MM.1S (cell line): ENCODE results near the gene CCDC30.
"Not testable (repeated sequence)": the region's sequence is repeated elsewhere in the genome, so short reads cannot be mapped to it uniquely, and the experiment has no call there.

Source experiments
- DNase-seq: peaks from one replicate; pipeline ENCODE4 v3.0.0-alpha.2; 2015
- H2AFZ ChIP-seq: fragments of 300-600 bp; sonication (generic); 2 replicates; pipeline ENCODE4 v1.6.0; 2016; ENCODE audit warnings: antibody characterized with exemption, low read length
- H3F3A ChIP-seq: fragments of 300-600 bp; sonication (generic); 2 replicates; pipeline ENCODE4 v1.6.1; 2016; ENCODE audit warnings: mild to moderate bottlenecking, antibody characterized with exemption, low read length, moderate library complexity, mixed read lengths; ENCODE audit not compliant: insufficient read depth
- H3K27ac ChIP-seq: fragments of 300-600 bp; sonication (generic); 2 replicates; pipeline ENCODE4 v1.5.1; 2016; ENCODE audit warnings: mild to moderate bottlenecking, low read length
- H3K27me3 ChIP-seq: fragments of 300-600 bp; sonication (generic); replicated peaks from 2 replicates; pipeline ENCODE4 v1.6.0; 2016; ENCODE audit warnings: low read length; ENCODE audit not compliant: insufficient read depth
- H3K36me3 ChIP-seq: fragments of 300-600 bp; sonication (generic); replicated peaks from 2 replicates; pipeline ENCODE4 v1.6.1; 2016; ENCODE audit warnings: mild to moderate bottlenecking, low read length, mixed read lengths; ENCODE audit not compliant: insufficient read depth
- H3K4me1 ChIP-seq: fragments of 300-600 bp; sonication (generic); 2 replicates; pipeline ENCODE4 v1.6.1; 2016; ENCODE audit warnings: low read length, mixed read lengths
- H3K4me2 ChIP-seq: fragments of 300-600 bp; sonication (generic); 2 replicates; pipeline ENCODE4 v1.6.0; 2016; ENCODE audit warnings: low read depth, low read length
- H3K4me3 ChIP-seq: fragments of 300-600 bp; sonication (generic); 2 replicates; pipeline ENCODE4 v1.5.1; 2016; ENCODE audit warnings: low read length, mixed read lengths
- H3K79me2 ChIP-seq: fragments of 300-600 bp; sonication (generic); 2 replicates; pipeline ENCODE4 v1.6.1; 2016; ENCODE audit warnings: mixed run types, low read length, mixed read lengths
- H3K9ac ChIP-seq: fragments of 300-600 bp; sonication (generic); 2 replicates; pipeline ENCODE4 v1.6.1; 2016; ENCODE audit warnings: low read length, mixed read lengths
- H3K9me2 ChIP-seq: fragments of 300-600 bp; sonication (generic); replicated peaks from 2 replicates; pipeline ENCODE4 v1.6.1; 2016; ENCODE audit warnings: mild to moderate bottlenecking, low read length, mixed read lengths; ENCODE audit not compliant: insufficient read depth
- H3K9me3 ChIP-seq: fragments of 300-600 bp; sonication (generic); replicated peaks from 2 replicates; pipeline ENCODE4 v1.6.1; 2016; ENCODE audit warnings: mild to moderate bottlenecking, low read length, mixed read lengths; ENCODE audit not compliant: insufficient read depth
- H4K20me1 ChIP-seq: fragments of 300-600 bp; sonication (generic); 2 replicates; pipeline ENCODE4 v1.6.1; 2016; ENCODE audit warnings: mild to moderate bottlenecking, low read length, moderate library complexity, mixed read lengths; ENCODE audit not compliant: insufficient read depth
- EZH2 ChIP-seq: fragments of 300-600 bp; sonication (generic); optimal IDR thresholded peaks from 2 replicates; pipeline ENCODE3; 2017; ENCODE audit warnings: low read depth, mild to moderate bottlenecking, antibody characterized with exemption, low read length, mixed read lengths
- EZH2phosphoT487 ChIP-seq: fragments of 300-600 bp; sonication (generic); IDR thresholded peaks from 2 replicates; pipeline ENCODE4 v1.6.1; 2018; ENCODE audit warnings: antibody characterized with exemption, low read length
- TF ChIP-seq, protein P1 (sequence below): fragments of 300-600 bp; sonication (generic); IDR thresholded peaks from 2 replicates; pipeline ENCODE4 v1.5.1; 2016; ENCODE audit warnings: antibody characterized with exemption, low read length, mixed read lengths

CCDC30 gene

DNA sequence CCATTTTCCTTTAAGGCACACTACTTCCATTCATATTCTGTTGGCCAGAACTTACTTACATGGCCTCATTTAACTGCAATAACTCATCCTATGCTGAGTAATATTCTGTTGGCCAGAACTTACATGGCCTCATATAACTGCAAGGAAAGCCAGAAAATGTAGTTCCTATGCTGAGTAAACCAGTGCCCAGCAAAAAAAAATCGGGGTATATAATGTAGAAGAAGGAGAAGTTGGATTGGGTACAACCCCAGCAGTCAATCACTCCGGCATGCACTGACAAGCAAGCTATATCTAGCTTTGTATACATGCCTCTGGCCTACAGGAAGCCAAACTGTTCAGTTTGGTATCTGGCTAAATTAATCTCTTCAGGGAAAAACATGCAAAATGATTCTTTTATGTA lies 155.8 kb downstream of the CCDC30 start:
- no peak overlapping the region for H3K9ac ChIP-seq
- no peaks in the 10 kb centered on the region for H4K20me1 ChIP-seq
- no peaks in the 10 kb centered on the region for H3K9me3 ChIP-seq
- no peak overlapping the region for H3K4me3 ChIP-seq
- no peaks in the 10 kb centered on the region for H3F3A ChIP-seq
- no peaks in the 10 kb centered on the region for H3K4me1 ChIP-seq
- no peak overlapping the region for H3K27ac ChIP-seq
- H3K36me3 ChIP-seq: no peaks in the 10 kb centered on the region
- H3K27me3 ChIP-seq: no peaks in the 10 kb centered on the region
- H3K79me2 ChIP-seq: no peaks in the 10 kb centered on the region
- no peaks in the 10 kb centered on the region for H3K9me2 ChIP-seq
- H3K4me2 ChIP-seq: no peak overlapping the region
- H2AFZ ChIP-seq: no peak overlapping the region
- TF ChIP-seq, protein P1, sequence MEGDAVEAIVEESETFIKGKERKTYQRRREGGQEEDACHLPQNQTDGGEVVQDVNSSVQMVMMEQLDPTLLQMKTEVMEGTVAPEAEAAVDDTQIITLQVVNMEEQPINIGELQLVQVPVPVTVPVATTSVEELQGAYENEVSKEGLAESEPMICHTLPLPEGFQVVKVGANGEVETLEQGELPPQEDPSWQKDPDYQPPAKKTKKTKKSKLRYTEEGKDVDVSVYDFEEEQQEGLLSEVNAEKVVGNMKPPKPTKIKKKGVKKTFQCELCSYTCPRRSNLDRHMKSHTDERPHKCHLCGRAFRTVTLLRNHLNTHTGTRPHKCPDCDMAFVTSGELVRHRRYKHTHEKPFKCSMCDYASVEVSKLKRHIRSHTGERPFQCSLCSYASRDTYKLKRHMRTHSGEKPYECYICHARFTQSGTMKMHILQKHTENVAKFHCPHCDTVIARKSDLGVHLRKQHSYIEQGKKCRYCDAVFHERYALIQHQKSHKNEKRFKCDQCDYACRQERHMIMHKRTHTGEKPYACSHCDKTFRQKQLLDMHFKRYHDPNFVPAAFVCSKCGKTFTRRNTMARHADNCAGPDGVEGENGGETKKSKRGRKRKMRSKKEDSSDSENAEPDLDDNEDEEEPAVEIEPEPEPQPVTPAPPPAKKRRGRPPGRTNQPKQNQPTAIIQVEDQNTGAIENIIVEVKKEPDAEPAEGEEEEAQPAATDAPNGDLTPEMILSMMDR: no peak
- no peak for TF ChIP-seq EZH2
- TF ChIP-seq EZH2phosphoT487: no peak
- no peak for DNase-seq

DNA sequence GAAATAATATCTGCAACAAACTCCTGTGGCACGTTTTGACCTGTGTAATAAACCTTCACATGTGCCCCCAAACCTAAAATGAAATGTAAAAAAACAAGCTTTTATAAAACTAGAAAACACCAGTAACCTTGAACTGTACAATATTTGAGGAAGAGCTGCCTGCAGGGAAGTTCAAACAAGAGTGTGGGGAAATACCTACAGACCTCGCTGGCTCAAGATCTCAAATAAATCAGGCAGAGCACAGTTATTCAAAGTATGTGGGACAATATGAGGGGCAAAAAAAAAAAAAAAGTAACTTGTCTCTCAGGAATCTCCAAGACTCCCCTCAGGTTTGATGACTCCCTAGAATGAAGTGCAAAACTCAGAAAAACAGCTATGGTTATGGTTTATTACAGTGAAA lies 157.2 kb downstream of the CCDC30 start:
- DNase-seq: no peak

DNA sequence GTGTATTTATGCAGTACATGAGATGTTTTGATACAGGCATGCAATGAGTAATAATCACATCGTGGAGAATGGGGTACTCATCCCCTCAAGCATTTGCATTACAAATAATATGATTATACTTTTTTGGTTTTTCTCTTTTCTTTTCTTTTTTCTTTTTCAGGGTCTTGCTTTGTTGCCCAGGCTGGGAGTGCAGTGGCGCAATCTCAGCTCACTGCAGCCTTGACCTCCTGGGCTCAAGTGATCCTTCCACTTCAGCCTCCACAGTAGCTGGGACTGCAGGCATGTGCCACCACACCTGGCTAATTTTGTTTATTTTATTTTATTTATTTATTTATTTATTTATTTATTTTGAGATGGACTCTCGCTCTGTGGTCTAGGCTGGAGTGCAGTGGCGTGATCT lies 158.1 kb downstream of the CCDC30 start:
- H3K36me3 ChIP-seq, DNase-seq, H2AFZ ChIP-seq, H3K9me3 ChIP-seq, H4K20me1 ChIP-seq, H3K27ac ChIP-seq, H3K4me3 ChIP-seq, H3K9me2 ChIP-seq, H3K79me2 ChIP-seq, H3K27me3 ChIP-seq, H3K4me1 ChIP-seq, H3K9ac ChIP-seq, H3K4me2 ChIP-seq, H3F3A ChIP-seq: not testable (repeated sequence)

More for the DNA sequence above, 157.2 kb downstream of the CCDC30 start:
- no peaks in the 10 kb centered on the region for H4K20me1 ChIP-seq
- no peaks in the 10 kb centered on the region for H3F3A ChIP-seq
- H3K27me3 ChIP-seq: no peaks in the 10 kb centered on the region
- H3K27ac ChIP-seq: no peak overlapping the region
- H3K4me2 ChIP-seq: no peak overlapping the region
- no peak overlapping the region for H3K9ac ChIP-seq
- no peaks in the 10 kb centered on the region for H3K36me3 ChIP-seq
- no peak for TF ChIP-seq EZH2
- H3K9me2 ChIP-seq: no peaks in the 10 kb centered on the region
- no peaks in the 10 kb centered on the region for H3K79me2 ChIP-seq
- H3K4me3 ChIP-seq: no peak overlapping the region
- H3K4me1 ChIP-seq: no peaks in the 10 kb centered on the region
- no peaks in the 10 kb centered on the region for H3K9me3 ChIP-seq
- no peak overlapping the region for H2AFZ ChIP-seq

- not testable (repeated sequence) for H3K27ac ChIP-seq, H3K4me2 ChIP-seq, H3K4me3 ChIP-seq, H3F3A ChIP-seq, DNase-seq, H3K27me3 ChIP-seq, H3K9me3 ChIP-seq, H3K79me2 ChIP-seq, H3K4me1 ChIP-seq, H3K9ac ChIP-seq, H3K9me2 ChIP-seq, H2AFZ ChIP-seq, H4K20me1 ChIP-seq, H3K36me3 ChIP-seq
Observed at GRCh38 chr1:42627205-42627604, 164.1 kb downstream of the CCDC30 start.

GRCh38 chr1:42639116-42639515 lies 176.0 kb downstream of the CCDC30 start:
- no peak for DNase-seq
- Histone ChIP-seq H3F3A (no peaks in the 10 kb centered on the region), H3K9me2 (no peaks in the 10 kb centered on the region), H3K79me2 (no peaks in the 10 kb centered on the region), H3K36me3 (no peaks in the 10 kb centered on the region), H3K4me3 (no peak overlapping the region), H3K27me3 (no peaks in the 10 kb centered on the region), H3K27ac (no peak overlapping the region), H4K20me1 (no peaks in the 10 kb centered on the region), H3K9me3 (no peaks in the 10 kb centered on the region), H3K4me1 (no peaks in the 10 kb centered on the region), H3K9ac (no peak overlapping the region), H2AFZ (no peak overlapping the region), H3K4me2 (no peak overlapping the region)
- TF ChIP-seq EZH2phosphoT487 (no peak), EZH2 (no peak)
- TF ChIP-seq, protein P1: no peak
